ENCODE measurements around the gene PPFIA4. TPM values are rescaled to one million over a fixed set of nuclear protein-coding genes. Genes with fewer than 3 reads are reported as not detected.

Gene PPFIA4
- total and polyA plus RNA-seq, 2 of the 4 experiments (the other 2 are of a cell fraction) = 5.4 to 13.7 TPM

DNA sequence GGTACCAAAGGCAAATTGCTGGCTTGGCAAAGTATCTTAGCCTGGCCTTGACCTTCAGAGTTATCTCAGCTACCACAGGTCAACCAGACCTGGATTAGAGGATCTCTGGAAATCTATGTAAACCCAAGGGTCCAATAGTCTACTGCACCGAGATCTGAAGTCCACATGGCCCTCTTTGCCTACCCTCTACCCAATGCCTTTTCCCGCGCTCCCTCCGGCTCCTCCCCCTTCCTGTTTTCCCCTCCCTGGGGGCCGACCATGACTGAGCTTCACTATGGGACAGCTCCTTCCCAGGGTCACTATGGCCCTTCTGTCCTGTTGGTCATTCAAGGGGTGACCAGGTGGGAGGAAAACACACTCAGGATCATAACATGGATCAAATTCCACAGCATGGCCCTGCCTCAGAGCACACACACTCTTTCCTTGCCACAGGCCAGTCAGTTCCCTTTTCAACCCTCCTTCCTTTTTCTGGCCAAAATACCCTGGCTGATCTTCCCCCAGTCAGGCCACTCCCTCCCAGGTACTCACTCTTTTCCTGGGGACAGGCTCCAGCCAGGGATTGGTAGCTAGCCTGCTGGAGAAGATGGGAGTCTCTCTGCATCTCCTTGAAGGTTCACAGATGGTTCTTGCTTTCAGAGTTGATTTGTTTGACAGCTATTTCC, 38.2 kb upstream of the PPFIA4 start:
- no peaks in the 10 kb centered on the region for H3K79me1 ChIP-seq (ENCODE audit: low read depth in 1 of 2, low read length in 2 of 2)
- no peak overlapping the region for H2BK120ac ChIP-seq (ENCODE audit: low read depth, low read length)
- dilution Hi-C loops (cut with HindIII; ENCODE audit: low sequenced_read_pairs, unreplicated experiment) = no loop called here
- H3K9ac ChIP-seq (ENCODE audit: low read depth, low read length) = no peak overlapping the region
- no peaks in the 10 kb centered on the region for H4K20me1 ChIP-seq (ENCODE audit: insufficient read depth, low read length)
- H3K23ac ChIP-seq (ENCODE audit: low read depth, low read length) = no peak overlapping the region
- no peak overlapping the region for H3K18ac ChIP-seq (ENCODE audit: low read depth, low read length)
- no peak overlapping the region for H4K91ac ChIP-seq (ENCODE audit: insufficient read depth, low read depth, low read length)
- H3K4me2 ChIP-seq (ENCODE audit: low read depth, low read length) = no peak overlapping the region
- POLR2A ChIA-PET (ENCODE audit: unreplicated experiment) = no interaction called here
- TF ChIP-seq RFX5 (IDR thresholded peaks at IDR 0.05; ENCODE audit: low read depth, low read length) = no peak
- TF ChIP-seq RCOR1 (IDR thresholded peaks at IDR 0.05; ENCODE audit: insufficient replicate concordance, low read length) = no peak
- TF ChIP-seq POLR2A (IDR thresholded peaks at IDR 0.05; ENCODE audit: low read depth, low read length) = no peak
- no peak for TF ChIP-seq RAD21 (IDR thresholded peaks at IDR 0.05; ENCODE audit: low read length)
- no peak for TF ChIP-seq MAZ (IDR thresholded peaks at IDR 0.05; ENCODE audit: borderline replicate concordance, low read depth, low read length)
- TF ChIP-seq NFE2L2 (IDR thresholded peaks at IDR 0.05; ENCODE audit: low read depth, low read length) = no peak
- TF ChIP-seq ELK1 (IDR thresholded peaks at IDR 0.05; ENCODE audit: borderline replicate concordance, low read depth, low read length) = no peak
- no peak for TF ChIP-seq MXI1 (IDR thresholded peaks at IDR 0.05; ENCODE audit: borderline replicate concordance, low read depth, low read length)
- TF ChIP-seq FOS (IDR thresholded peaks at IDR 0.05; ENCODE audit: low read depth, low read length) = no peak
- TF ChIP-seq CHD1 (IDR thresholded peaks at IDR 0.05; ENCODE audit: low read depth, low read length) = no peak
- TF ChIP-seq, protein P1, sequence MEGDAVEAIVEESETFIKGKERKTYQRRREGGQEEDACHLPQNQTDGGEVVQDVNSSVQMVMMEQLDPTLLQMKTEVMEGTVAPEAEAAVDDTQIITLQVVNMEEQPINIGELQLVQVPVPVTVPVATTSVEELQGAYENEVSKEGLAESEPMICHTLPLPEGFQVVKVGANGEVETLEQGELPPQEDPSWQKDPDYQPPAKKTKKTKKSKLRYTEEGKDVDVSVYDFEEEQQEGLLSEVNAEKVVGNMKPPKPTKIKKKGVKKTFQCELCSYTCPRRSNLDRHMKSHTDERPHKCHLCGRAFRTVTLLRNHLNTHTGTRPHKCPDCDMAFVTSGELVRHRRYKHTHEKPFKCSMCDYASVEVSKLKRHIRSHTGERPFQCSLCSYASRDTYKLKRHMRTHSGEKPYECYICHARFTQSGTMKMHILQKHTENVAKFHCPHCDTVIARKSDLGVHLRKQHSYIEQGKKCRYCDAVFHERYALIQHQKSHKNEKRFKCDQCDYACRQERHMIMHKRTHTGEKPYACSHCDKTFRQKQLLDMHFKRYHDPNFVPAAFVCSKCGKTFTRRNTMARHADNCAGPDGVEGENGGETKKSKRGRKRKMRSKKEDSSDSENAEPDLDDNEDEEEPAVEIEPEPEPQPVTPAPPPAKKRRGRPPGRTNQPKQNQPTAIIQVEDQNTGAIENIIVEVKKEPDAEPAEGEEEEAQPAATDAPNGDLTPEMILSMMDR (conservative IDR thresholded peaks at IDR 0.05; ENCODE audit: low read depth, low read length) = no peak
- TF ChIP-seq BHLHE40 (IDR thresholded peaks at IDR 0.05; ENCODE audit: low read depth, low read length) = no peak
- no peak for TF ChIP-seq SMC3 (IDR thresholded peaks at IDR 0.05; ENCODE audit: low read depth, low read length)
- TF ChIP-seq MAFK (IDR thresholded peaks at IDR 0.05; ENCODE audit: low read depth, low read length) = no peak
- TF ChIP-seq, protein P2, sequence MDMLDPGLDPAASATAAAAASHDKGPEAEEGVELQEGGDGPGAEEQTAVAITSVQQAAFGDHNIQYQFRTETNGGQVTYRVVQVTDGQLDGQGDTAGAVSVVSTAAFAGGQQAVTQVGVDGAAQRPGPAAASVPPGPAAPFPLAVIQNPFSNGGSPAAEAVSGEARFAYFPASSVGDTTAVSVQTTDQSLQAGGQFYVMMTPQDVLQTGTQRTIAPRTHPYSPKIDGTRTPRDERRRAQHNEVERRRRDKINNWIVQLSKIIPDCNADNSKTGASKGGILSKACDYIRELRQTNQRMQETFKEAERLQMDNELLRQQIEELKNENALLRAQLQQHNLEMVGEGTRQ (IDR thresholded peaks at IDR 0.05; ENCODE audit: low read depth, low read length) = no peak
- no peak for TF ChIP-seq CEBPB (IDR thresholded peaks at IDR 0.05; ENCODE audit: low read depth, low read length)
- no peak overlapping the region for H2BK15ac ChIP-seq (ENCODE audit: low read depth, low read length)
- H3K56ac ChIP-seq (ENCODE audit: extremely low read depth, insufficient read depth, low read length) = no peak overlapping the region
- WGBS, 2 experiments (ENCODE audit: extremely low coverage in 2 of 2, insufficient read length in 1 of 2) = 20% methylated on average over 1 of the region's 5 CpGs; no CpG with 5 or more reads in 1 of the 2 experiments
- H2BK20ac ChIP-seq (ENCODE audit: low read depth, low read length) = no peak overlapping the region
- no peak overlapping the region for H3K4me3 ChIP-seq (ENCODE audit: insufficient read depth, low read depth, low read length)
- peaks cover 50% of the 10 kb centered on the region for H3K27me3 ChIP-seq (ENCODE audit: control insufficient read depth, insufficient read depth, low read length)
- H2AK5ac ChIP-seq (ENCODE audit: low read depth, low read length) = no peak overlapping the region
- H3K4ac ChIP-seq (ENCODE audit: low read depth, low read length) = no peak overlapping the region
- intact Hi-C loops (cut with micrococcal nuclease) = no loop called here
- no TSS peak for BruUV-seq (replicated peaks)
- ATAC-seq (ENCODE audit: low read depth) (no peak), DNase-seq (no peak)
- no peak overlapping the region for H2AFZ ChIP-seq (replicated peaks; ENCODE audit: low read length, poor library complexity)
- H4K5ac ChIP-seq (ENCODE audit: low read depth, low read length) = no peak overlapping the region
- in situ Hi-C loops (cut with MboI; ENCODE audit: low sequenced_read_pairs) = no loop called here
- H3K4me1 ChIP-seq (ENCODE audit: control insufficient read depth, insufficient read depth, low read length) = no peaks in the 10 kb centered on the region
- no peak overlapping the region for H4K8ac ChIP-seq (ENCODE audit: low read depth in 2 of 2, low read length in 2 of 2)
- H3K14ac ChIP-seq (replicated peaks; ENCODE audit: low read depth, low read length) = no peak overlapping the region
- H2BK5ac ChIP-seq (ENCODE audit: low read depth, low read length, poor library complexity, severe bottlenecking) = no peak overlapping the region
- CTCF ChIA-PET = no interaction called here
- H3K36me3 ChIP-seq (ENCODE audit: control insufficient read depth, insufficient read depth, low read length) = no peaks in the 10 kb centered on the region
- no peak overlapping the region for H3K27ac ChIP-seq (ENCODE audit: insufficient read depth, low read length)
- H3K9me1 ChIP-seq (ENCODE audit: insufficient read depth, low read length) = 0 out of 2 replicates have a peak, but pooled peaks cover 5% of the 10 kb centered on the region
- H3K9me3 ChIP-seq (ENCODE audit: control insufficient read depth, insufficient read depth, low read length) = 0 out of 2 replicates have a peak, but pooled peaks cover 3% of the 10 kb centered on the region
- no peak overlapping the region for H2AK9ac ChIP-seq (replicated peaks; ENCODE audit: low read depth, low read length, poor library complexity)
